ES-I3 (cell line): ENCODE measurements around the gene PRIMA1.

Experiments
- H3K36me3 ChIP-seq: 2 replicates; pipeline ENCODE4 v1.6.1; 2013; ENCODE audit warnings: mild to moderate bottlenecking, low read length, control low read depth, moderate library complexity; ENCODE audit not compliant: insufficient read depth
- H3K4me1 ChIP-seq: 2 replicates; pipeline ENCODE4 v1.6.1; 2013; ENCODE audit warnings: mild to moderate bottlenecking, control low read depth, low read length; ENCODE audit not compliant: insufficient read depth
- H3K9ac ChIP-seq: 2 replicates; pipeline ENCODE4 v1.6.1; 2013; ENCODE audit warnings: low read depth, mild to moderate bottlenecking, low read length, moderate library complexity
- H3K9me3 ChIP-seq: 2 replicates; pipeline ENCODE4 v1.6.1; 2013; ENCODE audit warnings: mild to moderate bottlenecking, low read length, moderate library complexity; ENCODE audit not compliant: control insufficient read depth, insufficient read depth

Gene PRIMA1

DNA sequence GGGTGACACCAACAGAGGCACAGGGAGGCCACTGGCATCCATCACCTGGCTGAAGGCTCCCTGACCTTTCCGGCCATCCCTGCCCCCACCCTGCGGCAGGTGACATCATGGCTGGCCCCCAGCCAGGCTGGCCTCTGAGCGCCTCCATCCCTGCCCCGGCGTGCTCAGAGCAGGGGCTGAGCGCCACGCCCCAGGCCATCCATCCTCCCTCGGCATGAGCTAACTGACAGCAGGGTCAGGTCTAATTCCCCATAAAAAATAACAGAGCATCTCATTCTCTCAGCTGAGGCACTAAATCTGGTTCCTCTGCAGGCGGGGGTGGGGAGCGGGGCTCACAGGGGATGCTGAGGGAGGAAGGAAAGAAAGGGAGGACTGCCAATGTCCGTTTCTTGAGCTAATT is 50.7 kb downstream of the PRIMA1 start:
- H3K4me1 ChIP-seq, result no peaks in the 10 kb centered on the region; the same call in 1 of the 2 replicates
- no peaks in the 10 kb centered on the region for H3K36me3 ChIP-seq
- no peak overlapping the region for H3K9ac ChIP-seq
- H3K9me3 ChIP-seq, result no peaks in the 10 kb centered on the region

DNA sequence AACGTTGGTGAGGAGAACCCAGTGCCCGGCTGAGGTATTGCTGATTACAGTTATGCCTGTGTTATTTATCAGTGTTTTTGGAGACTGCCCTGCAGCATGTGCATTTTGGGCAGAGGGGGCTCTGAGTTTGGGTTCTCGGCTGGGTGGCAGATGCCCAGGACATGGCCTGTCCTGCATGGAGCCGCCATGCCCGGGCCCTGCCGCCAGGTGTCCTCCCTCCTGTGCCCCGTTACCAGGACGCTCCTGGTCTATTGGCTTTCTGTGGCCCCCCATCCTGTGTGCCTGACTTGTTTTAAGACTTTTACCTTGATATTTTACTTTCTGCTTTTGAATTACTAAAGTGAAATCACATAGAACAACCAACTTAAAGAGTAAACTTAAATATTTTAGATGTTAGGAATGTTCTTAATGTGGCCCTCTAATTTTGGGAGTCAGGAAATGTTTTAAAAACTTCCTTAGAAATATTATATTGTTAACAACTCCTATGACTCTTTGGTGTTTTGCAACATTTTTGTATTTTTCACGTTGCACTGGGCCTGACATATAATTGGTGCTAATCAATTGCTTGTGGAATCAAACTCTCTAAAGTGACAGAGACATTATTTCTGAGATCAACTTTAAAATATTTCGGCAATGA is 51.8 kb downstream of the PRIMA1 start:
- no peaks in the 10 kb centered on the region for H3K9me3 ChIP-seq

GRCh38 chr14:93735206-93735605 is 53.1 kb downstream of the PRIMA1 start:
- no peak overlapping the region for H3K9ac ChIP-seq
- no peaks in the 10 kb centered on the region for H3K36me3 ChIP-seq
- H3K9me3 ChIP-seq, result no peaks in the 10 kb centered on the region
- H3K4me1 ChIP-seq, result no peaks in the 10 kb centered on the region; the same call in 1 of the 2 replicates

More for the DNA sequence above, 51.8 kb downstream of the PRIMA1 start:
- no peak overlapping the region for H3K9ac ChIP-seq
- no peaks in the 10 kb centered on the region for H3K36me3 ChIP-seq
- H3K4me1 ChIP-seq, result no peaks in the 10 kb centered on the region; the same call in 1 of the 2 replicates

GRCh38 chr14:93734086-93734822 is 54.0 kb downstream of the PRIMA1 start:
- H3K9ac ChIP-seq, result no peak overlapping the region
- H3K36me3 ChIP-seq, result no peaks in the 10 kb centered on the region
- no peaks in the 10 kb centered on the region for H3K9me3 ChIP-seq
- H3K4me1 ChIP-seq, result no peaks in the 10 kb centered on the region; the same call in 1 of the 2 replicates

GRCh38 chr14:93733631-93734030 is 54.7 kb downstream of the PRIMA1 start:
- no peaks in the 10 kb centered on the region; the same call in 1 of the 2 replicates for H3K4me1 ChIP-seq
- no peaks in the 10 kb centered on the region for H3K9me3 ChIP-seq
- no peaks in the 10 kb centered on the region for H3K36me3 ChIP-seq
- no peak overlapping the region for H3K9ac ChIP-seq

GRCh38 chr14:93733231-93733630 is 55.1 kb downstream of the PRIMA1 start:
- no peak overlapping the region for H3K9ac ChIP-seq

DNA sequence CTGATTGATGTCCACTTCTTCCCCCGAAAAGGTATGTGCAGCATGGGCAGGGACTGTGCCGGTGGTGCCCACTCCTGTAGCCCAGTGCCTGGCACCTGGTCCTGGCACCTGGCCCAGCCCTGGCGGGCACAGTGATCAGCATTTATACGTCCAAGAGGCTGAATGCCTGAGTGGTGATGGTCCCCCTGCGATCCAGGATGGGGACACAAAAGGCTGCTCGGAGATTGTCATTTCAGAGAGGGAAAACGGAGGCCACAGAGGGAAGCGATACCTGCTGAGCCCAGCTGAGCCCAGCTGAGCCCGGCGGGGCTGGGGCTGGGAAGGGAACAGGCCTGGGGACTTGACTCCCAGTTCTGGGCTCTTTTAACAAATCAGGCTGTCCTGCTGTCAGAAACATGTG is 55.8 kb downstream of the PRIMA1 start:
- no peaks in the 10 kb centered on the region for H3K9me3 ChIP-seq
- H3K9ac ChIP-seq, result no peak overlapping the region
- H3K36me3 ChIP-seq, result no peaks in the 10 kb centered on the region
- H3K4me1 ChIP-seq, result no peaks in the 10 kb centered on the region; the same call in 1 of the 2 replicates

More at GRCh38 chr14:93733231-93733630, 55.1 kb downstream of the PRIMA1 start:
- Histone ChIP-seq H3K4me1 (no peaks in the 10 kb centered on the region; the same call in 1 of the 2 replicates), H3K36me3 (no peaks in the 10 kb centered on the region), H3K9me3 (no peaks in the 10 kb centered on the region)

GRCh38 chr14:93731753-93732152 is 56.5 kb downstream of the PRIMA1 start:
- H3K9me3 ChIP-seq, result no peaks in the 10 kb centered on the region
- H3K36me3 ChIP-seq, result no peaks in the 10 kb centered on the region
- no peaks in the 10 kb centered on the region; the same call in 1 of the 2 replicates for H3K4me1 ChIP-seq
- H3K9ac ChIP-seq, result no peak overlapping the region

DNA sequence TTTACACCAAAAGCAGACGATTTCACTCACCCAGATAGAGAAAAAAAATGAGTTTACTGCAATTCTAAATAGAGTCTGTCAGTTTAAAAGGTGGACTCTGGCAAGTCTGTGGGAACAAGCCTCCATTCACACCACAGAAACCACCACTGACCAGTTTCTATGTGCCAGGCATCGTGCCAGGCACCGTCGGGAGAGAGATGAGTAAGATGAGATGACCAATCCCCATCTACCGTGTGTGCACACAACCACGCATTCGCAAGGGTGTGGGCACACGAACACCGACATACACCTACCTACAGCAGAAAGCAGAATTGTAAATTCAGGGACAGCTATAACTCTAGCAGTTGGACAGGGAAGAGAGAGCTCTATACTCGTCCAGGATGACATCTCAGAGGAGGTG is 58.3 kb downstream of the PRIMA1 start:
- Histone ChIP-seq H3K4me1 (no peaks in the 10 kb centered on the region; the same call in 1 of the 2 replicates), H3K9ac (no peak overlapping the region), H3K9me3 (no peaks in the 10 kb centered on the region), H3K36me3 (no peaks in the 10 kb centered on the region)

- Histone ChIP-seq H3K9me3 (no peaks in the 10 kb centered on the region), H3K36me3 (no peaks in the 10 kb centered on the region), H3K4me1 (no peaks in the 10 kb centered on the region), H3K9ac (no peak overlapping the region)
Measured at GRCh38 chr14:93728651-93729016, 59.7 kb downstream of the PRIMA1 start.

GRCh38 chr14:93727917-93728650 is 60.2 kb downstream of the PRIMA1 start:
- H3K9me3 ChIP-seq, result no peaks in the 10 kb centered on the region
- no peaks in the 10 kb centered on the region for H3K36me3 ChIP-seq
- no peaks in the 10 kb centered on the region for H3K4me1 ChIP-seq
- H3K9ac ChIP-seq, result no peak overlapping the region

DNA sequence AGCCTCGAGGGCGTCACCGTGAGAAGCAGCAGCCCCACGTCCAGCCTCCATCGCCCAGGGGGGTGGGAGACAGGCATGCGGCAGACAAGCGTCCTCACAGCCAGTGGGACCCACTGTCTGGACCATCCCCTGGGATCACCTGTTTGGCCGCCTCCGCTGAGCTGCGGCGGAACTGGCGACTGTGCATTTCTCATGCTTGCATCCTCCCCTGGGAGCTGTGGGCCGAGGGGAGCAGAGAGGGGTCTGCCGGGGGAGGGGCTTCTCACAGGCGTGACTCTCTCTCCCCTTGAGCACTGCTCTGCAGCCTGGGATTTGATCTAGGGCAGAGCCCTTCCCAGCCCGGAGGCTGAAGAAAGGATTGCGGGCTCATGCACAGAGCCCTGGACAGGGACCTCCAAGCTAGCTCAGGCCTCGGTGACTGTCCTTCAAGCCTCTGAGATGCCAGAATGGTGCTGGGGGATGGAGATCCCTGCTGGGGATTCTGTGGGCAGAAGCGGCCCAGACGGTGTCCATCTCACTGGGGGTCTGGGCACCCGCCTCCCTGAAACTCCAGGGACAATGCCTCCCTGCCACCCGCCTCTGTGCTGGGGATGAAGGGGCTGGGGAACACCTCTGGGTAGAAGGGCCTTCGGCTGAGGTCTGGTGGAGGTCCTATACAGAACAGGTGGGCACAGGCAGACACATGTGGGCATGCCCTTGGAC is 61.1 kb downstream of the PRIMA1 start:
- Histone ChIP-seq H3K9me3 (no peaks in the 10 kb centered on the region), H3K9ac (no peak overlapping the region), H3K36me3 (no peaks in the 10 kb centered on the region), H3K4me1 (no peaks in the 10 kb centered on the region)

GRCh38 chr14:93725993-93726392 is 62.3 kb downstream of the PRIMA1 start:
- H3K4me1 ChIP-seq, result no peaks in the 10 kb centered on the region
- H3K9ac ChIP-seq, result no peak overlapping the region
- H3K9me3 ChIP-seq, result no peaks in the 10 kb centered on the region
- no peaks in the 10 kb centered on the region for H3K36me3 ChIP-seq

DNA sequence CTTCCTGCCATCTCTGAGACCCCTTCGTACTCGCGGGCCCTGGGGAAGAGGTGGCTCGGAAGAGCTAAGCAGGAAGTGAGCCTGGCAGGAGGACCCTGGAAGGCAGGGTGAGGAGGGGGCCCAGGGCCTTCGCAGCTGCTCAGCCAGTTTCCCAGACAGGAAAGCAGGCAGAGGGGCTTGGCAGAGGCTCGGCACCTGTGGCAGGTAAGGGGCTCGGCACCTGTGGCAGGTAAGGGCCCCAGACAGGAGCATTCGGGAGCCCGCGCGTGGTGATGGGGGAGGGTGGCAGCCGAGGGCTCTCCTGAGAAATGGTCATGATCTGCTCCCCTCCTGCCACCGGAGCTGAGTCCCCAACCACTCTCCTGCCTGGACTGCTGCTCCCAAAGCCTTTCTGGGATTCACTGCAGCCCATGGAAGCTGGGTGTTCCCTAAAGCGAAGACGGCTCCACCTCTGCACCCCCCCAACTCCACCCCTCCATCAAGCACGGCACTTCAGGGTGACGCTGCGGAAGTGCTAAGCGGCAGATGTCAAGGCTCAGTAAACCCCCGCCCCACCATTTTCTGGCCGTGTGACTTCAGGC is 63.2 kb downstream of the PRIMA1 start:
- Histone ChIP-seq H3K4me1 (no peaks in the 10 kb centered on the region), H3K36me3 (no peaks in the 10 kb centered on the region), H3K9me3 (no peaks in the 10 kb centered on the region), H3K9ac (no peak overlapping the region)
